Left ventricle myocardium inferior (tissue), 1 donor: Measurements from ENCODE around the gene OSBPL5. TPM values are rescaled to one million over a fixed set of nuclear protein-coding genes. Genes with fewer than 3 reads are reported as not detected.
A peak's percentile ranks its signal among the peaks of the same experiment; 100 is the strongest.

Experiments
- DNase-seq: peaks from one replicate; pipeline ENCODE4 v3.0.0-alpha.2; 2020
- H3K27ac ChIP-seq: fragments of 200-600 bp; replicated peaks from 2 replicates; pipeline ENCODE4 v1.8.0; 2021
- H3K27me3 ChIP-seq: fragments of 200-600 bp; 2 replicates; pipeline ENCODE4 v1.8.0; 2021; ENCODE audit warnings: low read depth
- H3K36me3 ChIP-seq: fragments of 200-600 bp; 2 replicates; pipeline ENCODE4 v1.8.0; 2021
- H3K4me1 ChIP-seq: fragments of 200-600 bp; 2 replicates; pipeline ENCODE4 v1.8.0; 2021
- H3K4me3 ChIP-seq: fragments of 200-600 bp; 2 replicates; pipeline ENCODE4 v1.8.0; 2021; ENCODE audit warnings: mild to moderate bottlenecking, moderate library complexity
- H3K9me3 ChIP-seq: fragments of 200-600 bp; replicated peaks from 2 replicates; pipeline ENCODE4 v1.8.0; 2021
- intact Hi-C: fragments of 100-400 bp; cut with micrococcal nuclease; formaldehyde crosslinking; loops from one replicate; pipeline ENCODE4 v1.11.0; 2022
- total RNA-seq: library from RNA; stranded (reverse); fragmentation: NEBNext Ultra II Directional; extraction: Animal tissue kit (Norgen Biotek cat#: 25700); gene quantifications from one replicate; pipeline ENCODE4 v1.2.1, GENCODE V29; 2021
- TF ChIP-seq, protein P1 (sequence below): fragments of 200-600 bp; IDR thresholded peaks from 2 replicates; pipeline ENCODE4 v1.8.0; 2021; ENCODE audit warnings: antibody characterized with exemption, mild to moderate bottlenecking, borderline replicate concordance
- donor health status: DM: no; HTN: yes; CAD: no; lungs with severe emphysema.

OSBPL5 gene
- total RNA-seq, 1 donor from 2014 or later: 11.4 TPM

GRCh38 chr11:3099178-3099577 lies 65.9 kb downstream of the OSBPL5 start:
- no peak overlapping the region for H3K4me3 ChIP-seq
- H3K27ac ChIP-seq: no peak overlapping the region
- H3K27me3 ChIP-seq: no peaks in the 10 kb centered on the region
- intact Hi-C loops: no loop called here
- no peak for DNase-seq
- H3K9me3 ChIP-seq: no peaks in the 10 kb centered on the region
- H3K4me1 ChIP-seq: peaks cover 27% of the 10 kb centered on the region
- H3K36me3 ChIP-seq: peaks cover 47% of the 10 kb centered on the region
- TF ChIP-seq, protein P1, sequence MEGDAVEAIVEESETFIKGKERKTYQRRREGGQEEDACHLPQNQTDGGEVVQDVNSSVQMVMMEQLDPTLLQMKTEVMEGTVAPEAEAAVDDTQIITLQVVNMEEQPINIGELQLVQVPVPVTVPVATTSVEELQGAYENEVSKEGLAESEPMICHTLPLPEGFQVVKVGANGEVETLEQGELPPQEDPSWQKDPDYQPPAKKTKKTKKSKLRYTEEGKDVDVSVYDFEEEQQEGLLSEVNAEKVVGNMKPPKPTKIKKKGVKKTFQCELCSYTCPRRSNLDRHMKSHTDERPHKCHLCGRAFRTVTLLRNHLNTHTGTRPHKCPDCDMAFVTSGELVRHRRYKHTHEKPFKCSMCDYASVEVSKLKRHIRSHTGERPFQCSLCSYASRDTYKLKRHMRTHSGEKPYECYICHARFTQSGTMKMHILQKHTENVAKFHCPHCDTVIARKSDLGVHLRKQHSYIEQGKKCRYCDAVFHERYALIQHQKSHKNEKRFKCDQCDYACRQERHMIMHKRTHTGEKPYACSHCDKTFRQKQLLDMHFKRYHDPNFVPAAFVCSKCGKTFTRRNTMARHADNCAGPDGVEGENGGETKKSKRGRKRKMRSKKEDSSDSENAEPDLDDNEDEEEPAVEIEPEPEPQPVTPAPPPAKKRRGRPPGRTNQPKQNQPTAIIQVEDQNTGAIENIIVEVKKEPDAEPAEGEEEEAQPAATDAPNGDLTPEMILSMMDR: no peak

DNA sequence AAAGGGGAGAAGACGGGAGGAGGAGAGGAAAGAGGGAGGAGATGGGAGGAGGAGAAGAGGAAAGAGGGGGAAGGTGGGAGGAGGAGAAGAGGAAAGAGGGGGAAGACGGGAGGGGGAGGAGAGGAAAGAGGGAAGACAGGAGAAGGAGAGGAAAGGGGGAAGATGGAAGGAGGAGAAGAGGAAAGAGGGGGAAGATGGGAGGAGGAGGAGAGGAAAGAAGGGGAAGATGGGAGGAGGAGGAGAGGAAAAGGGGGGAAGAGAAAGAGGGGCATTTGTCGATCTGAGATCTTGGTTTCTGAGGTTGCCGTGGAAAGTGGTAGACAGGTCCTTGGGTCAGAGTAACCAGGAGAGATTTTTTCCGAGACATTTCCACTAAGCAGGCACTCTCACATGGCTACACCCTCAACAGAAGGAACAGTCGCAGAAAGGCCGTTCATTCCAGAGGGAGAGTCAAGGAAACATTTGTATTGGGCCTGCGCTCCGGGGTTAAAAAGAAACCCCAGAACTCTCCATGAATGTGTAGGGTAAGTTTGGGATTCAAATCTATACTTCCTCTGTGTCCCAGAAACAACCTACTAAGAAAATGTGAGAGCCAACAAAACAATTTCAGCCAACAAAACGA lies 68.1 kb downstream of the OSBPL5 start:
- peaks cover 45% of the 10 kb centered on the region for H3K36me3 ChIP-seq
- no peak for DNase-seq

DNA sequence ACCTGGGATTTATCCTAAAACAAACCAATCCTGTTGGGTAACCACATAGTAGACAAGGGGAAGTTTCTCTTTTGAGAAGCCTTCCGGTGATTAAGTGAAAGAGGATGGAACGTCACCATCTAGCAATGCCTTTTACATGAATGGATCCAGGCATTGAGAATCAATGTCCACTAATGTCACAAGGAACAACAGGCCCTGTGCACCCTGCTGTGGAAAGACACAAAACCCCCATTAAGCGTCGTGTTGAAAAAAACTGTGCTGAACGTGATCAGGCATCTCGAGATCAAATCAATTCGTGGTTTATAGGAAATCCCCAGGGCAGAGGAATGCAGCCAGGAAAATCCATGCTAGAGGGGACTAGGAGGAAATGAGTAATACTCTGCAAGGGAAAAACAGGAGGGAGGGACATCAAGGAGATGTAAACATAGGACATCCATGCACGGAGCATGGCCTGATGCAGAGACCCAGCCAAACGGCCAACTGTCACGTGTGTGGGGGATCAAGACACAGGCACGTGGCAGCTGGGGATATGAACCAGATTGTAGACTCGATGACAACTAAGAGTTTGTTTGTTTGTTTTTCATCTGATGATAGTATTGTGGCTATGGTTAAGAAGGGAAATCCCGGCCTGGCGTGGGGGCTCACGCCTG lies 69.3 kb downstream of the OSBPL5 start:
- DNase-seq: no peak
- H3K4me1 ChIP-seq: peaks cover 44% of the 10 kb centered on the region
- no peaks in the 10 kb centered on the region for H3K9me3 ChIP-seq
- H3K4me3 ChIP-seq: no peak overlapping the region
- peak overlapping the region; percentile 75 for H3K27ac ChIP-seq
- no peaks in the 10 kb centered on the region for H3K27me3 ChIP-seq
- intact Hi-C loops: no loop called here
- peaks cover 39% of the 10 kb centered on the region for H3K36me3 ChIP-seq
- TF ChIP-seq, protein P1: no peak

More for the DNA sequence above, 68.1 kb downstream of the OSBPL5 start:
- H3K27me3 ChIP-seq: no peaks in the 10 kb centered on the region
- H3K9me3 ChIP-seq: no peaks in the 10 kb centered on the region
- intact Hi-C loops: no loop called here
- TF ChIP-seq, protein P1: no peak
- H3K4me1 ChIP-seq: peaks cover 42% of the 10 kb centered on the region
- peak overlapping the region; percentile 75 for H3K27ac ChIP-seq
- H3K4me3 ChIP-seq: no peak overlapping the region

- TF ChIP-seq, protein P1: no peak
- no peak overlapping the region for H3K27ac ChIP-seq
- DNase-seq: no peak
Observed at GRCh38 chr11:3094223-3094824, 70.8 kb downstream of the OSBPL5 start.

GRCh38 chr11:3093281-3094191 lies 71.6 kb downstream of the OSBPL5 start:
- TF ChIP-seq, protein P1: no peak
- Histone ChIP-seq H3K27me3 (no peaks in the 10 kb centered on the region), H3K4me1 (peaks cover 40% of the 10 kb centered on the region), H3K4me3 (no peak overlapping the region), H3K27ac (no peak overlapping the region), H3K36me3 (peaks cover 39% of the 10 kb centered on the region), H3K9me3 (no peaks in the 10 kb centered on the region)
- DNase-seq: no peak
- intact Hi-C loops: loop anchor here (5.0 kb wide), 1 partner anchor 56 kb away; no protein-coding TSS in a partner anchor

More at GRCh38 chr11:3094223-3094824, 70.8 kb downstream of the OSBPL5 start:
- H3K4me1 ChIP-seq: peaks cover 42% of the 10 kb centered on the region
- no peaks in the 10 kb centered on the region for H3K9me3 ChIP-seq
- peaks cover 38% of the 10 kb centered on the region for H3K36me3 ChIP-seq
- H3K27me3 ChIP-seq: no peaks in the 10 kb centered on the region
- intact Hi-C loops: loop anchor here (5.0 kb wide), 1 partner anchor 57 kb away; no protein-coding TSS in a partner anchor
- no peak overlapping the region for H3K4me3 ChIP-seq
